SU-DHL-6 (cell line): ENCODE data around the gene CPNE2.

Experiments
- H2AFZ ChIP-seq: fragments of 200-600 bp; sonication (generic); 2 replicates; pipeline ENCODE4 v1.6.1; 2014; ENCODE audit warnings: low read depth, mild to moderate bottlenecking, moderate library complexity, mixed read lengths, antibody characterized with exemption, low read length; ENCODE audit not compliant: severe bottlenecking
- H3F3A ChIP-seq: fragments of 200-600 bp; shearing (Covaris generic); 2 replicates; pipeline ENCODE4 v1.6.0; 2016; ENCODE audit warnings: antibody characterized with exemption, mild to moderate bottlenecking; ENCODE audit not compliant: insufficient read depth
- H3K27ac ChIP-seq: fragments of 200-600 bp; sonication (generic); 2 replicates; pipeline ENCODE4 v1.5.1; 2016; ENCODE audit warnings: low read depth, mild to moderate bottlenecking, low read length, moderate library complexity, mixed read lengths
- H3K27me3 ChIP-seq: fragments of 200-600 bp; sonication (generic), shearing (Covaris generic); 2 replicates; pipeline ENCODE4 v1.6.0; 2014; ENCODE audit warnings: mild to moderate bottlenecking, low read length
- H3K36me3 ChIP-seq: fragments of 200-600 bp; sonication (generic); 2 replicates; pipeline ENCODE4 v1.6.1; 2014; ENCODE audit warnings: mild to moderate bottlenecking, low read length, mixed read lengths
- H3K4me2 ChIP-seq: fragments of 300-600, 200-600 bp; shearing (Covaris generic), sonication (generic); 2 replicates; pipeline ENCODE4 v1.6.0; 2014; ENCODE audit warnings: low read length, low read depth, mild to moderate bottlenecking; ENCODE audit not compliant: poor library complexity, severe bottlenecking
- H3K4me3 ChIP-seq: fragments of 200-600 bp; sonication (generic); 2 replicates; pipeline ENCODE4 v1.5.1; 2014; ENCODE audit warnings: antibody characterized with exemption, low read length, mild to moderate bottlenecking, mixed read lengths; ENCODE audit not compliant: insufficient read depth, poor library complexity, severe bottlenecking
- H3K79me2 ChIP-seq: fragments of 200-600 bp; sonication (generic); 2 replicates; pipeline ENCODE4 v1.6.1; 2014; ENCODE audit warnings: mild to moderate bottlenecking, low read length, moderate library complexity; ENCODE audit not compliant: insufficient read depth
- H3K9ac ChIP-seq: fragments of 200-600 bp; sonication (generic); 2 replicates; pipeline ENCODE4 v1.7.0; 2014; ENCODE audit warnings: mild to moderate bottlenecking, low read length
- H3K9me2 ChIP-seq: fragments of 200-600 bp; sonication (generic); replicated peaks from 2 replicates; pipeline ENCODE4 v1.6.1; 2014; ENCODE audit warnings: low read length; ENCODE audit not compliant: insufficient read depth
- H3K9me3 ChIP-seq: fragments of 200-600 bp; sonication (generic); 2 replicates; pipeline ENCODE4 v1.6.1; 2014; ENCODE audit warnings: low read length, mixed read lengths; ENCODE audit not compliant: insufficient read depth
- H4K20me1 ChIP-seq: fragments of 200-600 bp; sonication (generic); 2 replicates; pipeline ENCODE4 v1.6.1; 2014; ENCODE audit warnings: low read depth, mild to moderate bottlenecking, antibody characterized with exemption, low read length, moderate library complexity, mixed read lengths
- CTCF ChIP-seq: fragments of 200-600 bp; sonication (generic); IDR thresholded peaks from one replicate; pipeline ENCODE4 v1.5.1; 2017; ENCODE audit warnings: antibody characterized with exemption, mild to moderate bottlenecking, low read length, moderate library complexity; ENCODE audit not compliant: insufficient read depth, poor library complexity, severe bottlenecking
- EZH2phosphoT487 ChIP-seq: fragments of 200-600 bp; sonication (generic), shearing (Covaris generic); conservative IDR thresholded peaks from 2 replicates; pipeline ENCODE4 v1.6.1; 2018; ENCODE audit warnings: mild to moderate bottlenecking, antibody characterized with exemption, low read length, moderate library complexity, mixed read lengths

Gene CPNE2

GRCh38 chr16:57165483-57165882, 73.1 kb downstream of the CPNE2 start:
- no peak overlapping the region for H3K4me3 ChIP-seq
- H2AFZ ChIP-seq: no peak overlapping the region
- no peaks in the 10 kb centered on the region for H4K20me1 ChIP-seq
- no peaks in the 10 kb centered on the region for H3K27me3 ChIP-seq
- no peak overlapping the region for H3K27ac ChIP-seq
- TF ChIP-seq EZH2phosphoT487 (no peak), CTCF (no peak)
- no peaks in the 10 kb centered on the region for H3K79me2 ChIP-seq
- no peak overlapping the region for H3K4me2 ChIP-seq
- H3K36me3 ChIP-seq: peaks cover 25% of the 10 kb centered on the region
- H3K9ac ChIP-seq: no peak overlapping the region
- H3K9me3 ChIP-seq: no peaks in the 10 kb centered on the region
- no peaks in the 10 kb centered on the region for H3K9me2 ChIP-seq
- H3F3A ChIP-seq: 0 out of 2 replicates have a peak, but pooled peaks cover 7% of the 10 kb centered on the region

GRCh38 chr16:57165938-57166337, 73.6 kb downstream of the CPNE2 start:
- H4K20me1 ChIP-seq: no peaks in the 10 kb centered on the region
- H3K9me2 ChIP-seq: no peaks in the 10 kb centered on the region

GRCh38 chr16:57166451-57166850, 74.1 kb downstream of the CPNE2 start:
- Histone ChIP-seq H3K9me3 (no peaks in the 10 kb centered on the region), H4K20me1 (no peaks in the 10 kb centered on the region), H3F3A (0 out of 2 replicates have a peak, but pooled peaks cover 7% of the 10 kb centered on the region), H3K4me2 (no peak overlapping the region), H2AFZ (no peak overlapping the region), H3K79me2 (no peaks in the 10 kb centered on the region), H3K9ac (no peak overlapping the region), H3K4me3 (no peak overlapping the region), H3K9me2 (no peaks in the 10 kb centered on the region), H3K27me3 (no peaks in the 10 kb centered on the region), H3K36me3 (peaks cover 19% of the 10 kb centered on the region), H3K27ac (no peak overlapping the region)
- TF ChIP-seq CTCF: no peak
- TF ChIP-seq EZH2phosphoT487: no peak

More at GRCh38 chr16:57165938-57166337, 73.6 kb downstream of the CPNE2 start:
- no peak overlapping the region for H3K27ac ChIP-seq
- no peaks in the 10 kb centered on the region for H3K27me3 ChIP-seq
- H3K36me3 ChIP-seq: peaks cover 22% of the 10 kb centered on the region
- no peaks in the 10 kb centered on the region for H3K9me3 ChIP-seq
- no peak for TF ChIP-seq CTCF
- TF ChIP-seq EZH2phosphoT487: no peak
- no peak overlapping the region for H3K4me2 ChIP-seq
- no peak overlapping the region for H2AFZ ChIP-seq
- H3K79me2 ChIP-seq: no peaks in the 10 kb centered on the region
- H3F3A ChIP-seq: 0 out of 2 replicates have a peak, but pooled peaks cover 7% of the 10 kb centered on the region
- no peak overlapping the region for H3K9ac ChIP-seq
- no peak overlapping the region for H3K4me3 ChIP-seq

- no peaks in the 10 kb centered on the region for H3K9me3 ChIP-seq
- H3K27me3 ChIP-seq: no peaks in the 10 kb centered on the region
- TF ChIP-seq EZH2phosphoT487 (no peak), CTCF (no peak)
- no peak overlapping the region for H3K9ac ChIP-seq
- H3K36me3 ChIP-seq: peaks cover 19% of the 10 kb centered on the region
- no peaks in the 10 kb centered on the region for H4K20me1 ChIP-seq
- no peaks in the 10 kb centered on the region for H3K9me2 ChIP-seq
- H3K4me3 ChIP-seq: no peak overlapping the region
- 0 out of 2 replicates have a peak, but pooled peaks cover 7% of the 10 kb centered on the region for H3F3A ChIP-seq
- no peak overlapping the region for H3K27ac ChIP-seq
- no peak overlapping the region for H2AFZ ChIP-seq
- H3K4me2 ChIP-seq: no peak overlapping the region
- H3K79me2 ChIP-seq: no peaks in the 10 kb centered on the region
These were observed 74.6 kb downstream of the CPNE2 start for GRCh38 chr16:57166951-57167350.
